Fibroblast of skin of right quadriceps (primary cell): ENCODE measurements around the gene ASIC4.

Source experiments
- DNase-seq: peaks from one replicate; pipeline ENCODE4 v3.0.0-alpha.2; 2013

Gene ASIC4

GRCh38 chr2:219498280-219499057 is 15.8 kb upstream of the ASIC4 start, which contains the start of gene GMPPA:
GMPPA (plus strand) TSS chr2:219498891; CDS start chr2:219499976, 1,085 bp downstream.
- peak; percentile 99 for DNase-seq

- DNase-seq: no peak
These were observed 15.3 kb upstream of the ASIC4 start for GRCh38 chr2:219499058-219499307.

- DNase-seq: no peak
These were observed 14.7 kb upstream of the ASIC4 start for GRCh38 chr2:219499555-219499954.

- DNase-seq: peak; percentile 64
These were observed 14.1 kb upstream of the ASIC4 start for GRCh38 chr2:219500135-219500534.

DNA sequence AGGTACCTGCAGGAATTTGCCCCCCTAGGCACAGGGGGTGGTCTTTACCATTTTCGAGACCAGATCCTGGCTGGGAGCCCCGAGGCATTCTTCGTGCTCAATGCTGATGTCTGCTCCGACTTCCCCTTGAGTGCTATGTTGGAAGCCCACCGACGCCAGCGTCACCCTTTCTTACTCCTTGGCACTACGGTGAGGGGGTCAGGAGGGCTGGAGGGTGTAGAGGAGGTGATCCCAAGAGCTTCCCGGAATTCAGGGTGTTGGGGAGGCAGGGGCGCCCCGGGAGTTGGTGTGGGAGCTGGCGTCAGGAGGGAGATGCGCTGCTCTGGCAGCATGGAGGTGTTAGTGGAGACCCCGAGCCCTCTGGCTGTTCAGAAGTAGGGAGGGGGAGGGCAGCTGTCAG is 12.4 kb upstream of the ASIC4 start:
- no peak for DNase-seq

DNA sequence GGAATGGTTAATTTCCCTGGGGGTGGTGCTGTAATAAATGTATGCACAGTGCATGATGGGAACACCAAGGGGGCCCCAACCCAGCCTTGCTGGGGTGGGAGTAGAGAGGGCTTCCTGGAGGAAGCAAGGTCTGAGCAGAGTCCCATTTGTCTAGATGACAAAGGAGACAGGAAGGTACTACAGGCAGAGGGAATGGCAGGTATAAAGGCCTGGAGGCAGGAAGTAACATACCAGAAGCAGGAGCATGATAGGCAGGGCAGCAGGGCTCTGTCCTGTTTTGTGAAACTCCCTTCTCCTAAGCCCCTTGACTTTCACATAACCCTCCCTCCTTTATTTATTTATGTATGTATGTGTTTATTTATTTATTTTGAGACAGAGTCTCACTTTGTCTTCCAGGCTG is 11.7 kb upstream of the ASIC4 start:
- no peak for DNase-seq

- no peak for DNase-seq
These were observed 8.7 kb upstream of the ASIC4 start for GRCh38 chr2:219505585-219505984.

DNA sequence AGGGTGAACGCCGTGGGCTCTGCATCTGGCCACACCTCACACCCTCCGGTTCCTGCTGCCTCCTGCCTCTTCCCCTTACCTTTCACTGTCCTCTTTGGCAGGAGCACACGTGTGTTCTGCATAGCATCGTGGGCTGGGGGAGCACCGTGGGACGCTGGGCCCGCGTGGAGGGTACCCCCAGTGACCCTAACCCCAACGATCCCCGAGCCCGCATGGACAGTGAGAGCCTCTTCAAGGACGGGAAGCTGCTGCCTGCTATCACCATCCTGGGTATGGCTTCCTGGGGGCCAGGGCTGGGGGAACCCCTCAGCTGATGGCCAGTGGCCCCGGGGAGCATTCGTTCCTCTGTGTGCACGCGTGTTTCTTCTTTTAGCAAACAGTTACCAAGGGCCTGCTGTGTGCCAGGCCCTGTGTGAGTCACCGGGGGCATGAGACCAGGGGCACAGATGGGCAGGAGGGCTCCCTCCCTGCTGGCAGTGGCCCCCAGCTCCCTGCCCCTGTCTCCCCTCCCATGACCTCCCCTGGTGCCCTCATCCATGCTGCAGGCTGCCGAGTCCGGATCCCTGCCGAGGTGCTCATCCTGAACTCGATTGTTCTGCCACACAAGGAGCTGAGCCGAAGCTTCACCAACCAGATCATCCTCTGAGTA is 8.0 kb upstream of the ASIC4 start:
- DNase-seq: no peak

- DNase-seq: no peak
These were observed 7.3 kb upstream of the ASIC4 start for GRCh38 chr2:219506802-219507526.

DNA sequence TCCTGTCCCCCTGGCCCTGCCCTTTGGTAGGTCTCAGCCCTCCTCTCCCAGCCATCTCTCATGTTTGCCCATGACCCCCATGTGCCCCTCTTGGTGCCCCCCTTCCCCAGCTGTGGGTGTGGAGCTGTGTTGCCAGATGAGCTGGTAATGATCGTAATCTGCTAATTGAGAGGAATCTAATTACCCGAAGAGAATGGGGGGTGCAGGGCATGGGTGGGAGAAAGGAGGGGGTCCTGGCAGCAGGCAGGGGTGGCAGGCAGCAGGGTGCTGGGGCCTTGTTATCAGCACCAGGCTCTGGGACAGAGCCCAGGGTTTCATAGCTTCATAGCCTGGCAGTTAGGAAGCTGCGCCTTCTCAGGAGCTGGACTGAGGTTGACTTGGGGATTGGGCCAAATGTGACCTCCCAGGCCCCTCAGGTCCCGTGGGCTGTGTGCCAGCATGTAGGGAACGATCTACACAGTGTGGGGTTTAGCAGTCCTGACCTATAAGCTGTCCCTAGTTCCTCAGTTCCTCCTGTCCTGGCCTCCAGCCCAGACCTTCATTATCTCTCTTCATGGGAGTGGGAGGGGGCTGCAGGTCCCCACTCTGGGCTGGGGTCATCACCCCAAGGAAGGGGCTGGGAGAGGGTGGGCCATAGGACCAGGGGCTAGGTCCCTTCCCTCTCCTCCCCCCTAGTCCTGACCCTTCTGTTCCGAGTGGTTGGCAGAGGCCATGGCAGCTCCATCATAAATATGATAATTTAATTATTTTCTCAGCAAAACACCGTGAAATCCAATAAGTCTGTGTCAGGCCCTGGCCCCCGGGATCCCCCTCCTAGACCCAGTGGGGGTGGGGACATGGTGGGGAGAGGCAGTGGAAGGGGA is 6.5 kb upstream of the ASIC4 start:
- DNase-seq: no peak

- no peak for DNase-seq
These were observed 5.9 kb upstream of the ASIC4 start for GRCh38 chr2:219508444-219508734.

DNA sequence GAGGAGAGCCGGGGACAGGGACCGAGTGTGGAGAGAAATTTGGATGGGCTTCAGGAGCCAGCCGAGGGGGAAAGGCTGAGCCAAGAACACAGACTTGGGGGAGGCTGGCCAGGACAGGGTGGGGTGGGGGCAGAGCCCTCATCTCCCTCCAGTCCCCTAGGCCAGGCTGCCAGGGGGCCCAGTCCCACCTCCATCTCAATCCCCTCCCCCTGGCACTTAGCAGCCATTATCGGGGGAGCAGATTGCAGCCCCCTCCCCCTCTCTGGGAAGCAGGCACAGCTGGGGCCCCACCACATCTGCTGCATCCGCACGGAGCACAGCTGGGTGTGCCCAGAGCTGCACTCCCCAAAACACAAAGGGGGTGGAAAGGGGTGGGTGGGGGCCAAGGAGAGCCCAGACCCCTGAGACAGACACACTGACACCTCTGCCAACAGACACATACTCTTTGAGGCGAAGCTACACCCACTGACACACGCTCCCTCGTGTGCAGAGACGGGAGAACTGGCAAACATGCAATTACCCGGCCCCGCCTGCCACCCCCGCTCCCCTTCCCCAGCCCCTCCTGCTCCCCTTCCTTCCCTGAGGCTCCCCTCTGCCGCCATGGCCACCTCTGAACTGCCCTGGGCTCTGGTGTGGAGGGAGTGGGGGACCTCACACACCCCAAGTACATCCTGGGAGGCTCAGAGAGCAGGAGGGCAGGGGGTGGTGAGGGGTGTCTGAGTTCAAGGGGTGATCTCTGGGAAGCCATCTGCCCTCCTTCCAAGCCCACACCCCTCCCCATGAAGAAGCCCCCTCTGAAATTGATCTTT is 5.1 kb upstream of the ASIC4 start:
- no peak for DNase-seq

- peak; percentile 41 for DNase-seq
These were observed 4.3 kb upstream of the ASIC4 start for GRCh38 chr2:219509780-219510511.

DNA sequence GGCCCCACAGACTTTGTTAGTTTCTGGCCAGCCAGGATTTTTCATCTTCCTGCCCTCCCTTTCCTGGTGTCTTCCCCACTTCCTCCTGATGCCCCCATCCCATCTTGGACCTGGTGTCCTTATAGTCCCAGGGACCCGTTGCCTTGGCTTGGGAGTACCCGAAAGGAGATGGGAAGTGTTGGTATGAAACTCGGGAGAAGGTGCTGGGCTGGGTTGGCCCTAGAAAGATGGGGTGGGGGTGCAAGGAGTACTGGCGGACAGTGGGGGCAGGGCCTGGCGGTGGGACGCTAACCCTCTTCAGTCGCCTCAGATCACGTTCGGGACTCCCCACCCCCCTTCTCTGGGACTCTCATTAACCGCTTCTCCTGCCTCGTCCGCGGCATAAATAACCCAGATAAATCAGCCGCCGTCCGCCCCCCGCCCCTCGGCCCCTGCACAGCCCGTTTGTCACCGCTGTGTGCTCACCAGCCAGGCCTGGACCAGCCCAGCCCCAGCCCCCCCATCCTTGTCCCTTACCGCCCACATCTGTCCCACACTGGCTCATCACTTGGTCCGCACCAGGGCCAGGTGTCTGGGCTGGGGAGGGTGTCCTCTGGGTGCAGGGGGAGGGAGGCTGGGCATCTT is 3.7 kb upstream of the ASIC4 start:
- no peak for DNase-seq

- no peak for DNase-seq
These were observed 2.5 kb upstream of the ASIC4 start for GRCh38 chr2:219511547-219512325.

- DNase-seq: no peak
These were observed 1.6 kb upstream of the ASIC4 start for GRCh38 chr2:219512524-219513216.

- DNase-seq: no peak
These were observed 495 bp upstream of the ASIC4 start for GRCh38 chr2:219513787-219514186.

- no peak for DNase-seq
These were observed 554 bp downstream of the ASIC4 start for GRCh38 chr2:219514836-219515235.

GRCh38 chr2:219515874-219516629 is 1.8 kb downstream of the ASIC4 start:
- no peak for DNase-seq
